ENCODE measurements around the gene ATP11C.

Gene ATP11C

GRCh38 chrX:139828033-139828432 lies 104.8 kb downstream of the ATP11C start:
- no peaks in the 10 kb centered on the region for H3K79me2 ChIP-seq (ENCODE audit: insufficient read depth, low read length)
- ATAC-seq (ENCODE audit: insufficient read depth, low read depth) (no peak), DNase-seq (no peak)
- TF ChIP-seq CTCF (IDR thresholded peaks at IDR 0.05; ENCODE audit: borderline replicate concordance, extremely low read depth, low read length, poor library complexity, severe bottlenecking) (no peak), EZH2 (IDR thresholded peaks at IDR 0.05; ENCODE audit: borderline replicate concordance, low read depth, low read length, severe bottlenecking) (no peak)
- H3K4me1 ChIP-seq (ENCODE audit: insufficient read depth, low read length): peaks cover 9% of the 10 kb centered on the region
- H3K4me3 ChIP-seq (ENCODE audit: low read depth in 1 of 2, low read length in 2 of 2): no peak overlapping the region
- H4K20me1 ChIP-seq (ENCODE audit: insufficient read depth, low read length): no peaks in the 10 kb centered on the region
- no peak overlapping the region for H2AFZ ChIP-seq (ENCODE audit: low read depth, low read length)
- no peaks in the 10 kb centered on the region for H3K9me3 ChIP-seq (ENCODE audit: insufficient read depth, low read length, severe bottlenecking)
- no peaks in the 10 kb centered on the region for H3K27me3 ChIP-seq (ENCODE audit: insufficient read depth, low read length, poor library complexity)
- H3K36me3 ChIP-seq (ENCODE audit: insufficient read depth, low read length): no peaks in the 10 kb centered on the region
- no peak overlapping the region for H3K9ac ChIP-seq (ENCODE audit: low read depth, low read length)
- H3K27ac ChIP-seq (ENCODE audit: low read length): no peak overlapping the region
- H3K4me2 ChIP-seq (ENCODE audit: insufficient read depth, low read length): no peak overlapping the region

- Histone ChIP-seq H3K79me2 (ENCODE audit: insufficient read depth, low read length) (no peaks in the 10 kb centered on the region), H3K27ac (ENCODE audit: low read length) (no peak overlapping the region), H2AFZ (ENCODE audit: low read depth, low read length) (no peak overlapping the region), H3K9ac (ENCODE audit: low read depth, low read length) (no peak overlapping the region), H3K4me1 (ENCODE audit: insufficient read depth, low read length) (peaks cover 4% of the 10 kb centered on the region; the same call in 1 of the 2 replicates), H4K20me1 (ENCODE audit: insufficient read depth, low read length) (no peaks in the 10 kb centered on the region), H3K4me2 (ENCODE audit: insufficient read depth, low read length) (no peak overlapping the region), H3K4me3 (ENCODE audit: low read depth in 1 of 2, low read length in 2 of 2) (no peak overlapping the region), H3K36me3 (ENCODE audit: insufficient read depth, low read length) (no peaks in the 10 kb centered on the region), H3K9me3 (ENCODE audit: insufficient read depth, low read length, severe bottlenecking) (no peaks in the 10 kb centered on the region), H3K27me3 (ENCODE audit: insufficient read depth, low read length, poor library complexity) (no peaks in the 10 kb centered on the region)
- TF ChIP-seq EZH2 (IDR thresholded peaks at IDR 0.05; ENCODE audit: borderline replicate concordance, low read depth, low read length, severe bottlenecking): no peak
- TF ChIP-seq CTCF (IDR thresholded peaks at IDR 0.05; ENCODE audit: borderline replicate concordance, extremely low read depth, low read length, poor library complexity, severe bottlenecking): no peak
- ATAC-seq (ENCODE audit: insufficient read depth, low read depth) (no peak), DNase-seq (no peak)
These were observed 106.5 kb downstream of the ATP11C start for GRCh38 chrX:139826065-139827044.

- Histone ChIP-seq H3K4me2 (ENCODE audit: insufficient read depth, low read length) (no peak overlapping the region), H3K9ac (ENCODE audit: low read depth, low read length) (no peak overlapping the region), H3K4me3 (ENCODE audit: low read depth in 1 of 2, low read length in 2 of 2) (no peak overlapping the region), H4K20me1 (ENCODE audit: insufficient read depth, low read length) (no peaks in the 10 kb centered on the region), H3K27me3 (ENCODE audit: insufficient read depth, low read length, poor library complexity) (no peaks in the 10 kb centered on the region), H3K9me3 (ENCODE audit: insufficient read depth, low read length, severe bottlenecking) (no peaks in the 10 kb centered on the region), H3K36me3 (ENCODE audit: insufficient read depth, low read length) (no peaks in the 10 kb centered on the region), H3K79me2 (ENCODE audit: insufficient read depth, low read length) (no peaks in the 10 kb centered on the region), H3K4me1 (ENCODE audit: insufficient read depth, low read length) (no peaks in the 10 kb centered on the region), H2AFZ (ENCODE audit: low read depth, low read length) (no peak overlapping the region), H3K27ac (ENCODE audit: low read length) (no peak overlapping the region)
- no peak for TF ChIP-seq EZH2 (IDR thresholded peaks at IDR 0.05; ENCODE audit: borderline replicate concordance, low read depth, low read length, severe bottlenecking)
- TF ChIP-seq CTCF (IDR thresholded peaks at IDR 0.05; ENCODE audit: borderline replicate concordance, extremely low read depth, low read length, poor library complexity, severe bottlenecking): no peak
- ATAC-seq (ENCODE audit: insufficient read depth, low read depth) (no peak), DNase-seq (no peak)
These were observed 107.2 kb downstream of the ATP11C start for GRCh38 chrX:139825618-139826017.

Measured in DND-41 (cell line).